Nephron progenitor cell (in vitro differentiated cells): Measurements from ENCODE around the gene PTCSC3.

Experiments
- DNase-seq: peaks from one replicate; pipeline ENCODE4 v3.0.0; 2021
- H3K27ac Mint-ChIP-seq: 2 replicates; pipeline ENCODE4 v1.8.0; 2021; ENCODE audit warnings: mild to moderate bottlenecking, moderate library complexity, mixed read lengths
- H3K27me3 Mint-ChIP-seq: 2 replicates; pipeline ENCODE4 v1.8.0; 2021; ENCODE audit warnings: mild to moderate bottlenecking, low read depth, mixed read lengths; ENCODE audit not compliant: poor library complexity
- H3K36me3 Mint-ChIP-seq: 2 replicates; pipeline ENCODE4 v1.8.0; 2021; ENCODE audit warnings: low read depth, mixed read lengths
- H3K4me1 Mint-ChIP-seq: 2 replicates; pipeline ENCODE4 v1.8.0; 2021; ENCODE audit warnings: mixed read lengths
- H3K4me3 Mint-ChIP-seq: 2 replicates; pipeline ENCODE4 v1.8.0; 2021; ENCODE audit warnings: mild to moderate bottlenecking, moderate library complexity, mixed read lengths
- H3K9me3 Mint-ChIP-seq: 2 replicates; pipeline ENCODE4 v1.8.0; 2021; ENCODE audit warnings: mild to moderate bottlenecking, moderate library complexity, mixed read lengths
- TF ChIP-seq, protein P1 (sequence below): fragments of 200-600 bp; sonication (generic); IDR thresholded peaks from 2 replicates; pipeline ENCODE4 v1.5.0; 2021; ENCODE audit warnings: antibody characterized with exemption

PTCSC3 gene

GRCh38 chr14:36094963-36095362 is 81.6 kb downstream of the PTCSC3 start:
- Mint-ChIP-seq H3K36me3 (no peaks in the 10 kb centered on the region), H3K4me1 (peaks cover 5% of the 10 kb centered on the region), H3K27me3 (peaks cover 17% of the 10 kb centered on the region), H3K27ac (peak overlapping the region; percentile 64), H3K9me3 (no peaks in the 10 kb centered on the region), H3K4me3 (no peak overlapping the region)
- TF ChIP-seq, protein P1, sequence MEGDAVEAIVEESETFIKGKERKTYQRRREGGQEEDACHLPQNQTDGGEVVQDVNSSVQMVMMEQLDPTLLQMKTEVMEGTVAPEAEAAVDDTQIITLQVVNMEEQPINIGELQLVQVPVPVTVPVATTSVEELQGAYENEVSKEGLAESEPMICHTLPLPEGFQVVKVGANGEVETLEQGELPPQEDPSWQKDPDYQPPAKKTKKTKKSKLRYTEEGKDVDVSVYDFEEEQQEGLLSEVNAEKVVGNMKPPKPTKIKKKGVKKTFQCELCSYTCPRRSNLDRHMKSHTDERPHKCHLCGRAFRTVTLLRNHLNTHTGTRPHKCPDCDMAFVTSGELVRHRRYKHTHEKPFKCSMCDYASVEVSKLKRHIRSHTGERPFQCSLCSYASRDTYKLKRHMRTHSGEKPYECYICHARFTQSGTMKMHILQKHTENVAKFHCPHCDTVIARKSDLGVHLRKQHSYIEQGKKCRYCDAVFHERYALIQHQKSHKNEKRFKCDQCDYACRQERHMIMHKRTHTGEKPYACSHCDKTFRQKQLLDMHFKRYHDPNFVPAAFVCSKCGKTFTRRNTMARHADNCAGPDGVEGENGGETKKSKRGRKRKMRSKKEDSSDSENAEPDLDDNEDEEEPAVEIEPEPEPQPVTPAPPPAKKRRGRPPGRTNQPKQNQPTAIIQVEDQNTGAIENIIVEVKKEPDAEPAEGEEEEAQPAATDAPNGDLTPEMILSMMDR, result no peak
- DNase-seq, result no peak

GRCh38 chr14:36091096-36091495 is 85.4 kb downstream of the PTCSC3 start:
- no peaks in the 10 kb centered on the region for H3K36me3 Mint-ChIP-seq
- DNase-seq, result no peak
- no peak overlapping the region for H3K4me3 Mint-ChIP-seq
- H3K27me3 Mint-ChIP-seq, result peaks cover 23% of the 10 kb centered on the region
- peaks cover 16% of the 10 kb centered on the region for H3K4me1 Mint-ChIP-seq
- no peaks in the 10 kb centered on the region for H3K9me3 Mint-ChIP-seq
- TF ChIP-seq, protein P1, result no peak
- H3K27ac Mint-ChIP-seq, result no peak overlapping the region

- H3K27me3 Mint-ChIP-seq, result peaks cover 21% of the 10 kb centered on the region
- H3K36me3 Mint-ChIP-seq, result no peaks in the 10 kb centered on the region
- H3K27ac Mint-ChIP-seq, result no peak overlapping the region
- H3K4me1 Mint-ChIP-seq, result peaks cover 24% of the 10 kb centered on the region
- no peak overlapping the region for H3K4me3 Mint-ChIP-seq
- TF ChIP-seq, protein P1, result no peak
- H3K9me3 Mint-ChIP-seq, result no peaks in the 10 kb centered on the region
- no peak for DNase-seq
Observed at GRCh38 chr14:36087411-36087810, 89.1 kb downstream of the PTCSC3 start.

GRCh38 chr14:36086629-36087395 is 89.7 kb downstream of the PTCSC3 start:
- H3K27ac Mint-ChIP-seq, result no peak overlapping the region

DNA sequence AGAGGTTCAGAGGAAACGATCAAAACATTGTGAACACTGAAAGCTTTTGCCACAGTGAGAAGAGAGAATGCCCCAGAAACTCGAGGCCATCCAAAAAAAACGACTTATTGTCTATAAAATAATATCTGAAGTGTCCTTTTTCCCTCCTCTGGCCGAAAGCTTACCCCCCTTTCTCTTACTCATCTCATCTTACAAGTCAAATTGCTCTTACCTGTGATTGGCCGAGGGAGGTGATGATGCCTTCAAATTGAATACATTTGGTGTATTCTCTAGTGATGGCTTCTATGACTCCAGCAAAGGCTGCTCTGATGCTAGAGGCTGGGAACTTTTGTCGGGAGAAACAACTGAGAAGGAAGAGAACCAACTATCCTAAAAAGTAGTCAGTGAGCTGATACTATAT is 90.7 kb downstream of the PTCSC3 start:
- no peak overlapping the region for H3K27ac Mint-ChIP-seq
- H3K9me3 Mint-ChIP-seq, result no peaks in the 10 kb centered on the region
- H3K4me3 Mint-ChIP-seq, result no peak overlapping the region
- H3K4me1 Mint-ChIP-seq, result peaks cover 20% of the 10 kb centered on the region
- H3K36me3 Mint-ChIP-seq, result no peaks in the 10 kb centered on the region
- peaks cover 25% of the 10 kb centered on the region for H3K27me3 Mint-ChIP-seq
- TF ChIP-seq, protein P1, result no peak
- DNase-seq, result no peak

More at GRCh38 chr14:36086629-36087395, 89.7 kb downstream of the PTCSC3 start:
- no peak overlapping the region for H3K4me3 Mint-ChIP-seq
- TF ChIP-seq, protein P1, result no peak
- no peaks in the 10 kb centered on the region for H3K36me3 Mint-ChIP-seq
- peaks cover 24% of the 10 kb centered on the region for H3K4me1 Mint-ChIP-seq
- peaks cover 24% of the 10 kb centered on the region for H3K27me3 Mint-ChIP-seq
- DNase-seq, result no peak
- no peaks in the 10 kb centered on the region for H3K9me3 Mint-ChIP-seq
